GM15510 (cell line): ENCODE data around the gene FREM2.

Source experiments
- POLR2A ChIP-seq: IDR thresholded peaks from 3 replicates; pipeline ENCODE4 v1.6.1; 2011; ENCODE audit warnings: borderline replicate concordance; ENCODE audit not compliant: insufficient read length; ENCODE audit errors: extremely low read depth

FREM2 gene

GRCh38 chr13:38686577-38687245 lies at the start of gene FREM2:
FREM2 (plus strand) TSS chr13:38687077; CDS start chr13:38687345, 268 bp downstream.
- no peak for TF ChIP-seq POLR2A

- TF ChIP-seq POLR2A, result no peak
Measured at GRCh38 chr13:38637576-38637975, 49.3 kb upstream of the FREM2 start.

DNA sequence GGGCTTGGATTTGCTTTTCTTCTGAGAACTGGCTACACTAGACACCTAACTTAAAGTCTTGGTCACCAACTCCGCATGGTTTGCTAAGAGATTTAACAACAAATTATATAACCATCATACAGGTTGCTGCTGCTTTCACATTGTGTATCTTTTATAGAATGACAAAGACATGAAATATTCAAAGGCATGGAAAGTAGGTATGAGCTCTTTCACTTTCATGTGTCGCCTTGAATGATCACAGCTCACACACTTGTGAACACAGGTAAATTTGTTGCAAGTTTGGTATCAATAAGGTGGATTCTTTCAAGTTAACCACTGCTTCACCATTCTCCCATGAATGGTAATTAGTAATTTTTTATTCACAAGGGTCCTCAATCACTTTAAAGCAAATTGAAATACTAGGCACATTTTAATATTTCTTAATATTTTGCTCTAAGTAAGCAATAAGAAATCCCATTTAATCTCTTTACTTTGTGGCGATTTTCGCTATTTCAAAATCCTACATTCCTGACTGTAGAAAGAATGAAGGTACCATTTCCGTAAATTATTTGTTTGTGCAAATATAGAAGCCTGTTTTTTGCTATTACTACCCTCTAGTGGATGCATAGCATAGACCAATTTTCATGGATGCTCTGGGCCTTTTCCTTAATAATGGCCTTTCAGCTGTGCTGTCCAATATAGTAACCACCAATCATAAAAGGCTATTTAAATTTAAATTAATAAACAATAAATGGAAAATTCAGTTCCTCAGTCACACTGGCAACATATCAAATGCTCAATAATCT lies 45.5 kb upstream of the FREM2 start:
- TF ChIP-seq POLR2A, result no peak

DNA sequence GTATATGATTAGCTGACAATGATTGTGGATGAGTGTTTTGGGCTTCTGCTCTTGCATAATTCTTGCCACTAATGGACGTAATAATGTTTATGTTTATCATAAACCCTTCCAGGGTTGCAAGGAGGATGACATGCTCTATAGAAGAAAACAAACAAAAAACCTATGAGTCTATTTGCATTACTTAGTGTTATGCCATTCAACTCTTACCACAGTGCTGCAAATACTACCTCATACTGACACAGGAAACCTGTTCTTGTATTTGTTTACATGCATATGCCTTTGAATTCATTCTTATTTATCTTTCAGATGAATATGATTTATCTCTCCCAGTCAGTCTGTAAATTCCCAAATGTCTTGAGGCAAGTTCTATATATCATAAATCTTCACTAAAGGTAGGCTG lies 39.6 kb upstream of the FREM2 start:
- TF ChIP-seq POLR2A, result no peak

- TF ChIP-seq POLR2A, result no peak
Measured at GRCh38 chr13:38648912-38649311, 38.0 kb upstream of the FREM2 start.

GRCh38 chr13:38656699-38657098 lies 30.2 kb upstream of the FREM2 start:
- TF ChIP-seq POLR2A, result no peak

DNA sequence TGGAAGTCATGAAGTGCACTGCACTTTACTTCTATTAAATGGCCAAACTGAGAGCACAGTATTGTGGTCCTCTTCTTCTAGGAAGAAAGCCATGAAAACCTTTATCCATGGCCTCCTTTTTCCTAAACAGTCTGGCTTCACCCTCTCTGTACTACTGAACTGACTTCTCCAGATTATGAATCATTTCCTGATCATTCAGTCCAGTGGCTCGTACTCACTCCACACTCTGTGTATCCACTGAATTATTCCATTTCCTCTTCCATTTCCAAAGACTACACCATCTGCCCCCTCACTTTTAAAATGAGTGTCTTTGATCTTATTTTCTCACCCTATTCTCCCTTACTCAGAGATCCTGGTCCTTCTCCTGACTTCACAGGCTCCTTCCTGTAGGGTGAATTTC lies 29.7 kb upstream of the FREM2 start:
- no peak for TF ChIP-seq POLR2A

- TF ChIP-seq POLR2A, result no peak
Measured at GRCh38 chr13:38658906-38659305, 28.0 kb upstream of the FREM2 start.

GRCh38 chr13:38661010-38661675 lies 25.7 kb upstream of the FREM2 start:
- no peak for TF ChIP-seq POLR2A

DNA sequence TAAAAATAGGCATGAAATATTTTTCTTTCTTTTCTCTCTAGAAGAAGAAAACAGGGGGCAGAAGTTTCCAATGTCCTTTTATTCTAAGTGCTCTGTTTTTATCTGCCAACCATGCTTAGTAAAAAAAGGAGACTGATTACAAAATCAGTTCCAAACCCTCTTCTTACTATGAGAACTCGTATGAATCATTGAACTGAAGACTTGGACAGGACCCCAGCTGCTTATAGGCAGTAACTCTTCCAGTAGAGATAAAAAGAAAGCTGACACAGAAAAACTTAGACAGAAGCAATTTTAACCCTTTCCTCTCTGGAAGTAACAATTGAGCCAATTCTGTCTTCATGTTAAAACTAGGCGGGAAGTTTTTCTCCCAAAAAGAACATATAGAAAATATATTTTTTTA lies 24.5 kb upstream of the FREM2 start:
- no peak for TF ChIP-seq POLR2A

GRCh38 chr13:38664906-38665305 lies 22.0 kb upstream of the FREM2 start:
- no peak for TF ChIP-seq POLR2A

GRCh38 chr13:38667526-38668109 lies 19.3 kb upstream of the FREM2 start:
- no peak for TF ChIP-seq POLR2A

- TF ChIP-seq POLR2A, result no peak
Measured at GRCh38 chr13:38669234-38669964, 17.5 kb upstream of the FREM2 start.

GRCh38 chr13:38670627-38671026 lies 16.2 kb upstream of the FREM2 start:
- no peak for TF ChIP-seq POLR2A
